Stimulated activated CD4-positive, alpha-beta T cell treated with anti-CD3 and anti-CD28 coated beads, Interleukin-4, amount 100 ng/mL, for 48 hours (primary cell): ENCODE results near the gene MYPOP.
"Not testable (repeated sequence)": the region's sequence is repeated elsewhere in the genome, so short reads cannot be mapped to it uniquely, and the experiment has no call there.

Source experiments
- DNase-seq, 2 donors: peaks; one replicate each; pipeline ENCODE4 v3.0.0-alpha.2; 2020; ENCODE audit warnings: low read depth in 2 of 2

MYPOP gene

GRCh38 chr19:45883881-45884681, 18.3 kb downstream of the MYPOP start:
- no peak for DNase-seq

- no peak for DNase-seq
Observed at GRCh38 chr19:45883586-45883880, 18.9 kb downstream of the MYPOP start.

- DNase-seq, result peak; percentile 80 to 81
Observed at GRCh38 chr19:45882652-45883585, 19.5 kb downstream of the MYPOP start.

- DNase-seq, result no peak
Observed at GRCh38 chr19:45881909-45882528, 20.4 kb downstream of the MYPOP start.

GRCh38 chr19:45881082-45881908, 21.1 kb downstream of the MYPOP start:
- no peak for DNase-seq

- no peak for DNase-seq
Observed at GRCh38 chr19:45879971-45880370, 22.4 kb downstream of the MYPOP start.

- DNase-seq, result no peak
Observed at GRCh38 chr19:45879055-45879454, 23.4 kb downstream of the MYPOP start.

- no peak for DNase-seq
Observed at GRCh38 chr19:45878043-45878794, 24.2 kb downstream of the MYPOP start.

- DNase-seq, result peak; percentile 35 to 43
Observed at GRCh38 chr19:45876411-45877197, 25.8 kb downstream of the MYPOP start.

GRCh38 chr19:45876161-45876410, 26.3 kb downstream of the MYPOP start:
- no peak for DNase-seq

- no peak for DNase-seq
Observed at GRCh38 chr19:45874620-45874966, 27.8 kb downstream of the MYPOP start.

GRCh38 chr19:45873219-45873772, 29.1 kb downstream of the MYPOP start:
- DNase-seq, result no peak

GRCh38 chr19:45872095-45872919, 30.1 kb downstream of the MYPOP start:
- no peak for DNase-seq

GRCh38 chr19:45870798-45871197, 31.6 kb downstream of the MYPOP start:
- no peak for DNase-seq

- not testable (repeated sequence) for DNase-seq
Observed at GRCh38 chr19:45867241-45867640, 35.2 kb downstream of the MYPOP start.

GRCh38 chr19:45866400-45867176, 35.8 kb downstream of the MYPOP start:
- DNase-seq, result no peak

- no peak for DNase-seq
Observed at GRCh38 chr19:45865269-45865948, 37.0 kb downstream of the MYPOP start.

- DNase-seq, result no peak
Observed at GRCh38 chr19:45864629-45865082, 37.8 kb downstream of the MYPOP start.
